ENCODE data around the gene RPA3. TPM values are rescaled to one million over a fixed set of nuclear protein-coding genes. Genes with fewer than 3 reads are reported as not detected.

The RPA3 gene
- total RNA-seq, 1 donor from 2014 or later: 18.2 TPM

GRCh38 chr7:7647495-7648036 is 70.8 kb downstream of the RPA3 start:
- TF ChIP-seq CTCF (IDR thresholded peaks at IDR 0.05; ENCODE audit: insufficient read depth, low read length, severe bottlenecking): no peak
- DNase-seq (ENCODE audit: low read depth) (peak; percentile 4), FAIRE-seq (no peak)
- no peaks in the 10 kb centered on the region for H3K27me3 ChIP-seq (ENCODE audit: control insufficient read depth, insufficient read depth, low read length)
- H3K4me3 ChIP-seq (ENCODE audit: low read depth, low read length): no peak overlapping the region
- no peaks in the 10 kb centered on the region for H3K36me3 ChIP-seq (ENCODE audit: control insufficient read depth, insufficient read depth, low read length)

GRCh38 chr7:7642081-7642480 is 76.3 kb downstream of the RPA3 start:
- no peaks in the 10 kb centered on the region for H3K27me3 ChIP-seq (ENCODE audit: control insufficient read depth, insufficient read depth, low read length)
- no peaks in the 10 kb centered on the region for H3K36me3 ChIP-seq (ENCODE audit: control insufficient read depth, insufficient read depth, low read length)
- DNase-seq (ENCODE audit: low read depth) (no peak), FAIRE-seq (no peak)
- no peak for TF ChIP-seq CTCF (IDR thresholded peaks at IDR 0.05; ENCODE audit: insufficient read depth, low read length, severe bottlenecking)
- H3K4me3 ChIP-seq (ENCODE audit: low read depth, low read length): no peak overlapping the region

- TF ChIP-seq CTCF (IDR thresholded peaks at IDR 0.05; ENCODE audit: insufficient read depth, low read length, severe bottlenecking): no peak
- DNase-seq (ENCODE audit: low read depth): no peak
- FAIRE-seq: no peak
- Histone ChIP-seq H3K36me3 (ENCODE audit: control insufficient read depth, insufficient read depth, low read length) (no peaks in the 10 kb centered on the region), H3K27me3 (ENCODE audit: control insufficient read depth, insufficient read depth, low read length) (no peaks in the 10 kb centered on the region), H3K4me3 (ENCODE audit: low read depth, low read length) (peak overlapping the region; percentile 88)
These were observed 77.2 kb downstream of the RPA3 start for GRCh38 chr7:7641129-7641663.

GRCh38 chr7:7640221-7641128 is 77.9 kb downstream of the RPA3 start, which contains the start of gene UMAD1:
TSS of gene UMAD1 (plus strand) at chr7:7640752. CDS start at chr7:7673372, 32,620 bp downstream.
- no peak for TF ChIP-seq CTCF (IDR thresholded peaks at IDR 0.05; ENCODE audit: insufficient read depth, low read length, severe bottlenecking)
- DNase-seq (ENCODE audit: low read depth) (peak; percentile 99), FAIRE-seq (peak; percentile 72)
- no peaks in the 10 kb centered on the region for H3K36me3 ChIP-seq (ENCODE audit: control insufficient read depth, insufficient read depth, low read length)
- H3K27me3 ChIP-seq (ENCODE audit: control insufficient read depth, insufficient read depth, low read length): no peaks in the 10 kb centered on the region
- peak within 1 kb of the TSS; percentile 88 for H3K4me3 ChIP-seq (ENCODE audit: low read depth, low read length)

GRCh38 chr7:7639847-7640220 is 78.6 kb downstream of the RPA3 start:
- no peak for TF ChIP-seq CTCF (IDR thresholded peaks at IDR 0.05; ENCODE audit: insufficient read depth, low read length, severe bottlenecking)
- FAIRE-seq (no peak), DNase-seq (ENCODE audit: low read depth) (peak; percentile 52)
- H3K36me3 ChIP-seq (ENCODE audit: control insufficient read depth, insufficient read depth, low read length): no peaks in the 10 kb centered on the region
- peak overlapping the region; percentile 88 for H3K4me3 ChIP-seq (ENCODE audit: low read depth, low read length)
- H3K27me3 ChIP-seq (ENCODE audit: control insufficient read depth, insufficient read depth, low read length): no peaks in the 10 kb centered on the region

Data from bronchial epithelial cell (primary cell).